Esophagus mucosa (tissue), 1 donor: Measurements from ENCODE around the gene SLC39A7. TPM values are rescaled to one million over a fixed set of nuclear protein-coding genes. Genes with fewer than 3 reads are reported as not detected.
"Not testable (repeated sequence)": the region's sequence is repeated elsewhere in the genome, so short reads cannot be mapped to it uniquely, and the experiment has no call there.

Experiments
- ATAC-seq: fragments of 200-7000 bp; cut with Tn5 transposase; one replicate; pipeline ENCODE4 v1.9.1; 2020
- total RNA-seq: library from RNA; stranded (reverse); gene quantifications from one replicate; pipeline ENCODE4 v1.2.4, GENCODE V29; 2023
- donor health status: DM: yes; HTN: yes; CAD: no.

The SLC39A7 gene
- total RNA-seq, 1 donor from 2014 or later, result 31.1 TPM

GRCh38 chr6:33205191-33206026, 4.7 kb downstream of the SLC39A7 start:
- ATAC-seq, result peak; percentile 18

- ATAC-seq, result no peak
Measured at GRCh38 chr6:33206027-33206863, 5.6 kb downstream of the SLC39A7 start.

GRCh38 chr6:33206864-33207551, 6.3 kb downstream of the SLC39A7 start:
- no peak for ATAC-seq

- ATAC-seq, result no peak
Measured at GRCh38 chr6:33207552-33208090, 7.0 kb downstream of the SLC39A7 start.

- peak; percentile 64 for ATAC-seq
Measured at GRCh38 chr6:33208091-33208967, 7.7 kb downstream of the SLC39A7 start, which contains the start of gene RING1. TSS of gene RING1 (plus strand) at chr6:33208500. CDS start at chr6:33208823, 323 bp downstream.

- no peak for ATAC-seq
Measured at GRCh38 chr6:33209856-33210255, 9.2 kb downstream of the SLC39A7 start.

GRCh38 chr6:33211136-33211535, 10.5 kb downstream of the SLC39A7 start:
- ATAC-seq, result no peak

- no peak for ATAC-seq
Measured at GRCh38 chr6:33211666-33212422, 11.2 kb downstream of the SLC39A7 start.

- no peak for ATAC-seq
Measured at GRCh38 chr6:33212857-33213165, 12.1 kb downstream of the SLC39A7 start.

GRCh38 chr6:33213166-33213988, 12.7 kb downstream of the SLC39A7 start:
- peak; percentile 2 for ATAC-seq

- ATAC-seq, result peak; percentile 3
Measured at GRCh38 chr6:33213989-33214335, 13.3 kb downstream of the SLC39A7 start.

- no peak for ATAC-seq
Measured at GRCh38 chr6:33215271-33216116, 14.8 kb downstream of the SLC39A7 start.

GRCh38 chr6:33216117-33216649, 15.5 kb downstream of the SLC39A7 start:
- ATAC-seq, result no peak

- ATAC-seq, result no peak
Measured at GRCh38 chr6:33217246-33217645, 16.6 kb downstream of the SLC39A7 start.

- no peak for ATAC-seq
Measured at GRCh38 chr6:33217681-33218080, 17.0 kb downstream of the SLC39A7 start.

GRCh38 chr6:33226503-33227120, 25.9 kb downstream of the SLC39A7 start:
- ATAC-seq, result not testable (repeated sequence)

- no peak for ATAC-seq
Measured at GRCh38 chr6:33235221-33235634, 34.6 kb downstream of the SLC39A7 start.

- ATAC-seq, result no peak
Measured at GRCh38 chr6:33236328-33236727, 35.7 kb downstream of the SLC39A7 start.
